HepG2 (cell line): Measurements from ENCODE around the gene CCDC106. TPM values are rescaled to one million over a fixed set of nuclear protein-coding genes. Genes with fewer than 3 reads are reported as not detected.

Source experiments
- AHDC1 ChIP-seq: sonication (generic); formaldehyde crosslinking; IDR thresholded peaks from 2 replicates; pipeline ENCODE4 v1.5.1; 2020; ENCODE audit warnings: mild to moderate bottlenecking, missing genetic modification reagents, borderline replicate concordance
- CEBPB ChIP-seq: IDR thresholded peaks from 2 replicates; pipeline ENCODE4 v1.6.1; 2011; ENCODE audit warnings: low read depth, low read length, improper control_type of control experiment, borderline replicate concordance
- ERF ChIP-seq: IDR thresholded peaks from 2 replicates; pipeline ENCODE4 v1.6.1; 2018; ENCODE audit warnings: missing biosample characterization, missing genetic modification reagents
- EZH2 ChIP-seq: conservative IDR thresholded peaks from 2 replicates; pipeline ENCODE4 v1.6.1; 2012; ENCODE audit warnings: mild to moderate bottlenecking, low read depth, low read length, moderate library complexity
- FOXJ3 ChIP-seq: sonication (generic); formaldehyde crosslinking; IDR thresholded peaks from 2 replicates; pipeline ENCODE4 v1.4.0; 2020; ENCODE audit warnings: missing genetic modification reagents, mild to moderate bottlenecking, borderline replicate concordance
- GFI1 ChIP-seq: sonication (generic); formaldehyde crosslinking; IDR thresholded peaks from 2 replicates; pipeline ENCODE4 v1.5.0; 2020; ENCODE audit warnings: missing genetic modification reagents, mild to moderate bottlenecking, borderline replicate concordance
- HCFC1 ChIP-seq: fragments of 150-350 bp; IDR thresholded peaks from 2 replicates; pipeline ENCODE4 v1.6.1; 2014; ENCODE audit warnings: low read depth, low read length
- NAIF1 ChIP-seq: sonication (generic); formaldehyde crosslinking; IDR thresholded peaks from 2 replicates; pipeline ENCODE4 v1.5.0; 2020; ENCODE audit warnings: mild to moderate bottlenecking, missing genetic modification reagents, borderline replicate concordance
- NPAS2 ChIP-seq: sonication (generic); formaldehyde crosslinking; IDR thresholded peaks from 2 replicates; pipeline ENCODE4 v1.8.0; 2022; ENCODE audit warnings: mild to moderate bottlenecking, missing genetic modification reagents, borderline replicate concordance
- NR3C1 ChIP-seq: sonication (generic); formaldehyde crosslinking; IDR thresholded peaks from 2 replicates; pipeline ENCODE4 v1.4.0; 2020; ENCODE audit warnings: missing genetic modification reagents
- PRMT3 ChIP-seq: sonication (generic); formaldehyde crosslinking; IDR thresholded peaks from 2 replicates; pipeline ENCODE4 v1.8.1; 2022; ENCODE audit warnings: low read depth, mild to moderate bottlenecking, moderate library complexity, missing genetic modification reagents, borderline replicate concordance
- SMYD3 ChIP-seq: sonication (generic); formaldehyde crosslinking; IDR thresholded peaks from 2 replicates; pipeline ENCODE4 v1.8.1; 2023; ENCODE audit warnings: mild to moderate bottlenecking, missing genetic modification reagents
- WIZ ChIP-seq: sonication (generic); formaldehyde crosslinking; IDR thresholded peaks from 2 replicates; pipeline ENCODE4 v1.5.1; 2020; ENCODE audit warnings: mild to moderate bottlenecking, missing genetic modification reagents
- XBP1 ChIP-seq: sonication (generic); formaldehyde crosslinking; IDR thresholded peaks from 2 replicates; pipeline ENCODE4 v1.5.0; 2020; ENCODE audit warnings: missing genetic modification reagents
- ZKSCAN8 ChIP-seq: IDR thresholded peaks from 2 replicates; pipeline ENCODE4 v1.6.1; 2016; ENCODE audit warnings: borderline replicate concordance, missing genetic modification reagents, missing compliant biosample characterization
- ZNF260 ChIP-seq: sonication (generic); formaldehyde crosslinking; IDR thresholded peaks from 2 replicates; pipeline ENCODE4 v1.4.0; 2020; ENCODE audit warnings: missing genetic modification reagents, low read depth, mild to moderate bottlenecking, borderline replicate concordance
- ZNF513 ChIP-seq: sonication (generic); formaldehyde crosslinking; conservative IDR thresholded peaks from 2 replicates; pipeline ENCODE4 v1.5.0; 2020; ENCODE audit warnings: missing genetic modification reagents
- ZNF530 ChIP-seq: sonication (generic); formaldehyde crosslinking; IDR thresholded peaks from 2 replicates; pipeline ENCODE4 v1.5.0; 2020; ENCODE audit warnings: low read depth, mild to moderate bottlenecking, missing genetic modification reagents
- ZNF546 ChIP-seq: sonication (generic); formaldehyde crosslinking; conservative IDR thresholded peaks from 2 replicates; pipeline ENCODE4 v1.8.1; 2023; ENCODE audit warnings: mild to moderate bottlenecking, missing genetic modification reagents
- ZNF580 ChIP-seq: IDR thresholded peaks from 2 replicates; pipeline ENCODE4 v1.6.1; 2016; ENCODE audit warnings: low read depth, borderline replicate concordance
- ZNF639 ChIP-seq: conservative IDR thresholded peaks from 2 replicates; pipeline ENCODE4 v1.6.1; 2018; ENCODE audit warnings: missing genetic modification reagents
- ZNF691 ChIP-seq: sonication (generic); formaldehyde crosslinking; IDR thresholded peaks from 2 replicates; pipeline ENCODE4 v1.4.0; 2020; ENCODE audit warnings: missing genetic modification reagents, low read depth, mild to moderate bottlenecking, borderline replicate concordance
- polyA plus RNA-seq, 8 experiments: library from polyadenylated mRNA; depleted of rRNA in 3 of 8; stranded (reverse) in 7 of 8; unstranded in 1 of 8; fragments of >200 nt; fragmentation: Illumina TruSeq in 4 of 8; extraction: Trizol in 4 of 8; gene quantifications; 2 replicates each; pipeline versions ENCODE4 v1.2.1 to v1.2.3, GENCODE V29; 2011 to 2016; ENCODE audit warnings: low read depth in 4 of 8, missing spikeins in 1 of 8, mixed read lengths in 1 of 8; ENCODE audit not compliant: insufficient read depth in 1 of 8
- total RNA-seq, 5 experiments: library from RNA; depleted of rRNA; stranded (reverse); fragments of >200 nt; fragmentation: Illumina TruSeq; extraction: Trizol; gene quantifications; 2 replicates each; pipeline ENCODE4 v1.2.3, GENCODE V29; 2016; ENCODE audit warnings: low read depth in 1 of 5

Gene CCDC106
- total and polyA plus RNA-seq, 2 of the 13 experiments (the other 11 are each of a cell fraction or from before 2014, with no cell fraction given) = 4.7 to 8.8 TPM

GRCh38 chr19:55599468-55599841, 48.6 kb upstream of the CCDC106 start, which contains the start of gene FIZ1 (continued):
- TF ChIP-seq ZNF546 (no peak), FOXJ3 (CRISPR knock-in tag) (0 out of 2 replicates have a peak, but pooled peaks have one; percentile 19), GFI1 (CRISPR knock-in tag) (no peak), XBP1 (CRISPR knock-in tag) (no peak), AHDC1 (CRISPR knock-in tag) (no peak), CEBPB (no peak), NR3C1 (CRISPR knock-in tag) (no peak), ZNF580 (CRISPR knock-in tag) (peak; percentile 43; the same call in 1 of the 2 replicates), SMYD3 (CRISPR knock-in tag) (no peak), HCFC1 (peak; percentile 71), NAIF1 (no peak), PRMT3 (CRISPR knock-in tag) (no peak), WIZ (CRISPR knock-in tag) (no peak), EZH2 (no peak), NPAS2 (CRISPR knock-in tag) (no peak), ZNF530 (CRISPR knock-in tag) (no peak), ERF (no peak; the same call in 1 of the 2 replicates), ZKSCAN8 (CRISPR knock-in tag) (peak; percentile 37; the same call in 1 of the 2 replicates), ZNF260 (CRISPR knock-in tag) (no peak), ZNF513 (CRISPR knock-in tag) (no peak), ZNF691 (CRISPR knock-in tag) (no peak), ZNF639 (peak; percentile 79; the same call in 1 of the 2 replicates)
